Adipocyte (in vitro differentiated cells): Measurements from ENCODE around the gene CD247.

Experiments
- DNase-seq: peaks from one replicate; pipeline ENCODE4 v3.0.0-alpha.2; 2015; ENCODE audit warnings: low read depth
- H3K27me3 ChIP-seq: replicated peaks from 2 replicates; pipeline ENCODE4 v1.7.0; 2013; ENCODE audit warnings: mild to moderate bottlenecking, low read length, moderate library complexity; ENCODE audit not compliant: control insufficient read depth, insufficient read depth
- H3K36me3 ChIP-seq: 2 replicates; pipeline ENCODE4 v1.7.0; 2013; ENCODE audit warnings: low read length, mild to moderate bottlenecking, moderate library complexity; ENCODE audit not compliant: control insufficient read depth, insufficient read depth, severe bottlenecking
- H3K4me1 ChIP-seq: 2 replicates; pipeline ENCODE4 v1.7.0; 2013; ENCODE audit warnings: mild to moderate bottlenecking, low read length, moderate library complexity; ENCODE audit not compliant: control insufficient read depth, insufficient read depth
- H3K4me3 ChIP-seq: 2 replicates; pipeline ENCODE4 v1.7.0; 2013; ENCODE audit warnings: mild to moderate bottlenecking, low read length, moderate library complexity
- H3K9ac ChIP-seq: 2 replicates; pipeline ENCODE4 v1.7.0; 2013; ENCODE audit warnings: mild to moderate bottlenecking, low read length, moderate library complexity
- H3K9me3 ChIP-seq: 2 replicates; pipeline ENCODE4 v1.7.0; 2013; ENCODE audit warnings: mild to moderate bottlenecking, low read length, moderate library complexity; ENCODE audit not compliant: control insufficient read depth

Gene CD247

GRCh38 chr1:167553136-167554027 is 35.1 kb upstream of the CD247 start, which contains the start of gene CREG1:
TSS of gene CREG1 (minus strand) at chr1:167553762.
- Histone ChIP-seq H3K4me1 (peaks cover 25% of the 10 kb centered on the region), H3K9ac (peak within 1 kb of the TSS; percentile 86), H3K9me3 (no peaks in the 10 kb centered on the region), H3K27me3 (no peaks in the 10 kb centered on the region), H3K4me3 (peak within 1 kb of the TSS; percentile 91), H3K36me3 (no peaks in the 10 kb centered on the region)
- DNase-seq = peak; percentile 96

GRCh38 chr1:167551362-167551761 is 33.0 kb upstream of the CD247 start:
- H3K9ac ChIP-seq = no peak overlapping the region
- H3K4me1 ChIP-seq = peaks cover 31% of the 10 kb centered on the region
- H3K4me3 ChIP-seq = no peak overlapping the region
- H3K27me3 ChIP-seq = no peaks in the 10 kb centered on the region
- no peaks in the 10 kb centered on the region for H3K36me3 ChIP-seq
- no peaks in the 10 kb centered on the region for H3K9me3 ChIP-seq
- no peak for DNase-seq

- Histone ChIP-seq H3K36me3 (peaks cover 12% of the 10 kb centered on the region), H3K4me3 (peak overlapping the region; percentile 47), H3K9me3 (no peaks in the 10 kb centered on the region), H3K4me1 (peaks cover 23% of the 10 kb centered on the region), H3K27me3 (no peaks in the 10 kb centered on the region), H3K9ac (peak overlapping the region; percentile 70)
- DNase-seq = peak; percentile 70
Measured at GRCh38 chr1:167548059-167548932, 30.0 kb upstream of the CD247 start.

- Histone ChIP-seq H3K9ac (no peak overlapping the region), H3K4me1 (peaks cover 26% of the 10 kb centered on the region), H3K4me3 (no peak overlapping the region), H3K27me3 (no peaks in the 10 kb centered on the region), H3K9me3 (no peaks in the 10 kb centered on the region), H3K36me3 (peaks cover 12% of the 10 kb centered on the region)
- DNase-seq = no peak
Measured at GRCh38 chr1:167546935-167547334, 28.6 kb upstream of the CD247 start.

- Histone ChIP-seq H3K36me3 (peaks cover 12% of the 10 kb centered on the region), H3K9me3 (no peaks in the 10 kb centered on the region), H3K4me1 (peaks cover 38% of the 10 kb centered on the region), H3K4me3 (no peak overlapping the region), H3K9ac (no peak overlapping the region), H3K27me3 (no peaks in the 10 kb centered on the region)
- DNase-seq = no peak
Measured at GRCh38 chr1:167545349-167545748, 27.0 kb upstream of the CD247 start.

GRCh38 chr1:167544447-167545093 is 26.2 kb upstream of the CD247 start:
- DNase-seq = no peak
- peaks cover 38% of the 10 kb centered on the region for H3K4me1 ChIP-seq
- H3K9me3 ChIP-seq = no peaks in the 10 kb centered on the region
- no peaks in the 10 kb centered on the region for H3K27me3 ChIP-seq
- peaks cover 12% of the 10 kb centered on the region for H3K36me3 ChIP-seq
- H3K9ac ChIP-seq = no peak overlapping the region
- no peak overlapping the region for H3K4me3 ChIP-seq

- no peak overlapping the region for H3K4me3 ChIP-seq
- DNase-seq = no peak
- peaks cover 12% of the 10 kb centered on the region for H3K36me3 ChIP-seq
- H3K9me3 ChIP-seq = no peaks in the 10 kb centered on the region
- no peaks in the 10 kb centered on the region for H3K27me3 ChIP-seq
- peaks cover 37% of the 10 kb centered on the region for H3K4me1 ChIP-seq
- no peak overlapping the region for H3K9ac ChIP-seq
Measured at GRCh38 chr1:167543199-167543990, 25.1 kb upstream of the CD247 start.

GRCh38 chr1:167542109-167543032 is 24.0 kb upstream of the CD247 start:
- Histone ChIP-seq H3K9me3 (no peaks in the 10 kb centered on the region), H3K36me3 (peaks cover 12% of the 10 kb centered on the region), H3K9ac (no peak overlapping the region), H3K4me3 (no peak overlapping the region), H3K27me3 (no peaks in the 10 kb centered on the region), H3K4me1 (peaks cover 31% of the 10 kb centered on the region)
- DNase-seq = no peak

- Histone ChIP-seq H3K27me3 (no peaks in the 10 kb centered on the region), H3K4me3 (no peak overlapping the region), H3K36me3 (peaks cover 12% of the 10 kb centered on the region), H3K9me3 (no peaks in the 10 kb centered on the region), H3K9ac (no peak overlapping the region), H3K4me1 (peaks cover 31% of the 10 kb centered on the region)
- peak; percentile 71 for DNase-seq
Measured at GRCh38 chr1:167541610-167542009, 23.3 kb upstream of the CD247 start.

- Histone ChIP-seq H3K27me3 (no peaks in the 10 kb centered on the region), H3K9ac (peak overlapping the region; percentile 49), H3K4me1 (peaks cover 31% of the 10 kb centered on the region), H3K9me3 (no peaks in the 10 kb centered on the region), H3K36me3 (peaks cover 10% of the 10 kb centered on the region), H3K4me3 (peak overlapping the region; percentile 33)
- no peak for DNase-seq
Measured at GRCh38 chr1:167541003-167541402, 22.7 kb upstream of the CD247 start.
